Measurements from ENCODE around the gene HCFC1. TPM values are rescaled to one million over a fixed set of nuclear protein-coding genes. Genes with fewer than 3 reads are reported as not detected.
A peak's percentile ranks its signal among the peaks of the same experiment; 100 is the strongest.

Gene HCFC1
- polyA plus RNA-seq, 2 of the 4 experiments (the other 2 are of a cell fraction), result 4.4 to 33.3 TPM

DNA sequence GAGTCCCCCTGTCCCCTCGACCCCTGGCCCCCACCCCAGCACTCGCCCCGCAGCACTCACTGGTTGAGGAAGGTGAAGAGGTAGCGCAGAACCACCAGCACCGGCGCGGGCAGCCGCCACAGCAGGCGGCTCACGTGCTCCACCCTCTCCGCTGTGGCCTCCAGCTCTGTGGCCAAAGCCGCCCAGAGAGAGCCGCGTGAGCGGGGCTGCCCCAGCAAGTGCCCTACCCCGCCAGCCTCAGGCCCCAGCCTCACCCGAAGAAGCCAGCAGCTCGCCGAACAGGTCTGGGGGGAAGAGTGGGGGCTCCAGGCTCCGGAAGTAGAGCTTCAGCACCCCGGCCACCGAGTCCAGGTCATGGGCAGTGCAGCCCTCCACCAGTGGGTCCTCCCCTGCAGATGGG lies 61.2 kb downstream of the HCFC1 start:
- TF ChIP-seq, protein P1, sequence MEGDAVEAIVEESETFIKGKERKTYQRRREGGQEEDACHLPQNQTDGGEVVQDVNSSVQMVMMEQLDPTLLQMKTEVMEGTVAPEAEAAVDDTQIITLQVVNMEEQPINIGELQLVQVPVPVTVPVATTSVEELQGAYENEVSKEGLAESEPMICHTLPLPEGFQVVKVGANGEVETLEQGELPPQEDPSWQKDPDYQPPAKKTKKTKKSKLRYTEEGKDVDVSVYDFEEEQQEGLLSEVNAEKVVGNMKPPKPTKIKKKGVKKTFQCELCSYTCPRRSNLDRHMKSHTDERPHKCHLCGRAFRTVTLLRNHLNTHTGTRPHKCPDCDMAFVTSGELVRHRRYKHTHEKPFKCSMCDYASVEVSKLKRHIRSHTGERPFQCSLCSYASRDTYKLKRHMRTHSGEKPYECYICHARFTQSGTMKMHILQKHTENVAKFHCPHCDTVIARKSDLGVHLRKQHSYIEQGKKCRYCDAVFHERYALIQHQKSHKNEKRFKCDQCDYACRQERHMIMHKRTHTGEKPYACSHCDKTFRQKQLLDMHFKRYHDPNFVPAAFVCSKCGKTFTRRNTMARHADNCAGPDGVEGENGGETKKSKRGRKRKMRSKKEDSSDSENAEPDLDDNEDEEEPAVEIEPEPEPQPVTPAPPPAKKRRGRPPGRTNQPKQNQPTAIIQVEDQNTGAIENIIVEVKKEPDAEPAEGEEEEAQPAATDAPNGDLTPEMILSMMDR (IDR thresholded peaks at IDR 0.05), result no peak
- TF ChIP-seq HEYL (CRISPR knock-in tag; IDR thresholded peaks at IDR 0.05) (no peak), RAD21 (conservative IDR thresholded peaks at IDR 0.05 in 1 of 2, IDR thresholded peaks at IDR 0.05 in 1 of 2) (no peak)
- H3K9me3 ChIP-seq, result no peaks in the 10 kb centered on the region
- no CpG with 5 or more reads among the region's 22 CpGs for whole genome bisulfite sequencing (ENCODE audit: missing lambda C conversion rate)
- FAIRE-seq (no peak), ATAC-seq (no peak), DNase-seq (ENCODE audit: low read depth in 1 of 2, low spot score in 1 of 2) (no peak)
- CTCF ChIA-PET, result interaction anchor here (0.6 to 8.6 kb wide), 12 partner anchors 10 to 147 kb away, joined by 3 to 56 read pairs (median 3); partner anchors contain the start of gene PLXNB3
- H3K4me3 ChIP-seq, result no peak overlapping the region
- no peak overlapping the region for H3K27ac ChIP-seq
- H3K4me2 ChIP-seq, result no peak overlapping the region
- POLR2A ChIA-PET, result interaction anchor here (0.8 to 1.0 kb wide), 3 partner anchors 13 to 18 kb away, joined by 3 to 5 read pairs (median 3); no protein-coding TSS in a partner anchor
- H3K4me1 ChIP-seq, result no peaks in the 10 kb centered on the region

DNA sequence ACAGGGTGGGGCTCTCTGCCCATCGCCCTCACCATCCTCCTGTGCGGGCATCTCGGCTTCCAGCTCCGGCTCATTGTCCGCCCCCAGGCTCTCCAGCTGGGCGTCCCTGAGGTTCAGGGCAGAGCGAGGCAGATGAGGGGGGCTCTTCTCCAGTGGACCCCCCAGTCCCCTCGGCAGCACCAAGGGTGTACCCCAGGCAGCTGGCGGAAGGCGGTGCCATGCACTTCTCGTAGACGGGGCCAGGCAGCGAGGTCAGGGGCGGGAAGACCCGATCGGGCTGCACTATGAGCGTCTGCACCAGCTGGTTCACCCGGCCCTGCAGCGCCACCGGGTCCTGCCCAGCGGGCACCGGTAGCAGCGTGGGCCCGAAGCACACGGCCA lies 61.6 kb downstream of the HCFC1 start:
- ChIA-PET POLR2A (interaction anchor here (1.0 kb wide), 2 partner anchors 13 to 18 kb away, joined by 3 to 5 read pairs; no protein-coding TSS in a partner anchor), CTCF (interaction anchor here (0.9 to 8.6 kb wide), 7 partner anchors 8 to 147 kb away, joined by 3 to 56 read pairs (median 3); no protein-coding TSS in a partner anchor)
- FAIRE-seq, result no peak
- Histone ChIP-seq H3K4me2 (no peak overlapping the region), H3K27ac (no peak overlapping the region), H3K4me1 (no peaks in the 10 kb centered on the region), H3K4me3 (no peak overlapping the region), H3K9me3 (no peaks in the 10 kb centered on the region)
- ATAC-seq, result no peak
- WGBS (ENCODE audit: missing lambda C conversion rate), result 94% methylated on average over 3 of the region's 25 CpGs
- TF ChIP-seq JUN (IDR thresholded peaks at IDR 0.05) (no peak), ZNF302 (CRISPR knock-in tag; IDR thresholded peaks at IDR 0.05) (no peak), HOXB5 (CRISPR knock-in tag; IDR thresholded peaks at IDR 0.05) (no peak), KDM5A (IDR thresholded peaks at IDR 0.05) (no peak), HES2 (IDR thresholded peaks at IDR 0.05) (no peak), GATA3 (IDR thresholded peaks at IDR 0.05; ENCODE audit: borderline replicate concordance) (no peak), CHD4 (IDR thresholded peaks at IDR 0.05; ENCODE audit: borderline replicate concordance) (no peak)
- no peak for DNase-seq (ENCODE audit: low read depth in 1 of 2, low spot score in 1 of 2)

GRCh38 chrX:153909024-153909979 lies 62.3 kb downstream of the HCFC1 start:
- ATAC-seq, result peak; percentile 32 to 75; a peak in 3 of 6 replicates
- 42% methylated on average over 7 of the region's 37 CpGs for WGBS (ENCODE audit: missing lambda C conversion rate)
- no peak for DNase-seq (ENCODE audit: low read depth in 1 of 2, low spot score in 1 of 2)
- no peaks in the 10 kb centered on the region for H3K4me1 ChIP-seq
- CTCF ChIA-PET, result interaction anchor here (1.2 to 8.6 kb wide), 5 partner anchors 9 to 106 kb away, joined by 3 to 56 read pairs (median 5); no protein-coding TSS in a partner anchor
- TF ChIP-seq PHF8 (IDR thresholded peaks at IDR 0.05; ENCODE audit: borderline replicate concordance, low read depth) (no peak), RARB (CRISPR knock-in tag; IDR thresholded peaks at IDR 0.05) (no peak), CBX8 (IDR thresholded peaks at IDR 0.05) (no peak), CHD4 (IDR thresholded peaks at IDR 0.05; ENCODE audit: borderline replicate concordance) (no peak), GATA3 (IDR thresholded peaks at IDR 0.05; ENCODE audit: borderline replicate concordance) (no peak), HOXA7 (CRISPR knock-in tag; IDR thresholded peaks at IDR 0.05) (no peak), REST (IDR thresholded peaks at IDR 0.05) (no peak), TP53 (CRISPR knock-in tag; IDR thresholded peaks at IDR 0.05) (no peak), ATOH8 (CRISPR knock-in tag; IDR thresholded peaks at IDR 0.05; ENCODE audit: low read depth) (no peak), PBX3 (IDR thresholded peaks at IDR 0.05) (no peak)
- FAIRE-seq, result no peak
- no peak overlapping the region for H3K4me3 ChIP-seq
- H3K4me2 ChIP-seq, result no peak overlapping the region
- no peaks in the 10 kb centered on the region for H3K9me3 ChIP-seq
- POLR2A ChIA-PET, result no interaction called here
- no peak overlapping the region for H3K27ac ChIP-seq

Data from A549 (cell line).